GM18909 (cell line): ENCODE measurements around the gene ACTR2.
"Not testable (repeated sequence)": the region's sequence is repeated elsewhere in the genome, so short reads cannot be mapped to it uniquely, and the experiment has no call there.

Experiments used
- ATAC-seq: cut with Tn5 transposase; IDR thresholded peaks from one replicate; pipeline ENCODE4 v1.9.1; 2021; ENCODE audit warnings: mild to moderate bottlenecking; ENCODE audit not compliant: unreplicated experiment, poor library complexity

ACTR2 gene

GRCh38 chr2:65305934-65306333 is 78.3 kb downstream of the ACTR2 start:
- no peak for ATAC-seq

- no peak for ATAC-seq
Measured at GRCh38 chr2:65309699-65310098, 82.1 kb downstream of the ACTR2 start.

DNA sequence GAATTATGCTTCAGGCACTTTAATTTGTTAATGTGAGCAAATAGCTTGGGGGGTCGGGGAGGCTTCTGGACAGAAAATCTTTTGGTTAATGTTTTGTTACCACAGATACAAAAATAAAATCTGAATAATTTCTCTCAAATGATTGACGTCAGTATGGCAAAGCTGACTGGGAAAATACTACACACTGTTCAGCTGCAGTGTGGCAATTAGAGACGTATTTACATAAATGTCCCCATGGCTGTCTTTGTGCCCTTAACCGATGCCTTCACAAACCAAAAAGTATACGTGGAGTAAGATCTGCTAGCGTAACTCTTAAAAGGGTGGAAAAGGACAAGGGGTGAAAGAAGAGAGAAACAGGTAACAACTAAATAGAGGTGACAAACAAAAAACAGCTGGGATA is 83.4 kb downstream of the ACTR2 start:
- ATAC-seq = no peak

- ATAC-seq = no peak
Measured at GRCh38 chr2:65311596-65311995, 84.0 kb downstream of the ACTR2 start.

DNA sequence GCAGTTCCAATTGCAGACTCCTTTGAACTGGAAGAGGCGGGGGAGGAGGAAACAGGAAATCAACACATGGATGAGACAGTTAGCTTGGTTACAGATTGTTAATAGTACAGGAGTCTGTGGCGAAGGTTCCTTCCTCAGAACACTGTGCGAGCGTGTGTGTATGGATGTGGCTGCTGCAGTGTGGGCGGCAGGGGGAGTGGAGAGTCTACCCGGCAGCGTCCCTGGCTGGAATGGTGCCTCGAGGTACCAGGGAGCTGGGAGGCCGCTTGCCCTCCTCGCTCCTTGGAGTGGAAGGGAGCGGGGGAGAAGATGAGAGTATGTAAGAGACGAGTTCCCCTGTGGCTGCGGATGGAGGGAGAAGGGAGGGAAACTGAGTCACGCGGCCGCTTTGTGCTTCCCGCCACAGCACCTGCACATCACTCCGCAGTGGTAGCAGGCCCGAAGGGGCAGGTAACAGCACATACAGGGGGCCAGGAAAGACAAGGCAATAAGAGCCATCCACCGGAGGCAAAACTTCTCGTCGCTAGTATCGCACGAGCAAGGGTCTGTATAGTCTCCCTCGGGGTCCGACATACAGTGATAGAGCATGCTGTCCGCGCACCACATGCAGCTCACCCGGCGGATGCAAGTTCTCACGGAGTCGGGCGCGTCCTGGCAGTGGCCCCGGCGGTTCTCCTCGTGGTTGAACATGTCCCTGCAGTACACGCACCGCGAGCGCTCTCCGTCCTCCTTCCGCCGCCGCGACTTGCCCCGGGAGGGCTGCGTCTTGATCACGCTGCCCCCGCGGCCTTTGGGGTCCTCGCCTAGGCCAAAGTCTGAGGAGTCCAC is 85.7 kb downstream of the ACTR2 start:
- ATAC-seq = no peak

GRCh38 chr2:65313954-65314256 is 86.3 kb downstream of the ACTR2 start:
- ATAC-seq = no peak

- ATAC-seq = no peak
Measured at GRCh38 chr2:65314801-65315441, 87.3 kb downstream of the ACTR2 start.

DNA sequence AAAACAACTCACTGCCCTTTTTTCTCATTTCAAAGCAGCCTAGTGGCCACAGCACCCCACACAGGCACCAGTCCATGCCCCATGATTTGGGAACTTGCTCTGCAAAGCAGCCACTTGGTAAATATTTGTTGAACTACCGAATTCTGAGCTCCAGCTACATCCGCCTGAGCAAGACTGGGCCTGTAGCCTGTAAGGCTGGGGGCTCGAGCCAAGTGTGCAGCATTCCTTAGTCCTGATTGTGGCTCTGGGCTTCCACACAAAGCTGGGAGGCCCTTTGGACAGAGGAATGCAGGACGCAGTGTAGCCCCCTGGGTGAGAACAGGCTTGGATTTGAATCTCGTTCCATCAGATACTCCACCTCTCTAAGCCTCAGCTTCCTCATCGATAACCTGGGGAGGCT is 88.4 kb downstream of the ACTR2 start:
- no peak for ATAC-seq

GRCh38 chr2:65317351-65317750 is 89.7 kb downstream of the ACTR2 start:
- ATAC-seq = not testable (repeated sequence)

DNA sequence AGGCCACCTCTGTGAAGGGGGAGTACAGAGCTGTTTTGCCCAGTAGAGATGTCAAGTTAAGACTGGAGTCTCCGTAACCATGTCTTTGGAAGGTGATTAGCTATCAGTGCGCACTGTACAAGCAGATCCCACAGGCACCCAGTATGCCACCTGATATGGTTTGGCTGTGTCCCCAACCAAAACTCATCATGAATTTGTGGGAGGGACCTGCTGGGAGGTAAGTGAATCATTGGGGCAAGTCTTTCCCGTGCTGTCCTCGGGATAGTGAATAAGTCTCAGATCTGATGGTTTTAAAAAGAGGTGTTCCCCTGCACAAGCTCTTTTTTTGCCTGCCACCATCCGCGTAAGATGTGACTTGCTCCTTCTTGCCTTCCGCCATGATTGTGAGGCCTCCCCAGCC is 90.2 kb downstream of the ACTR2 start:
- ATAC-seq = no peak

- ATAC-seq = no peak
Measured at GRCh38 chr2:65319072-65319673, 91.5 kb downstream of the ACTR2 start.

DNA sequence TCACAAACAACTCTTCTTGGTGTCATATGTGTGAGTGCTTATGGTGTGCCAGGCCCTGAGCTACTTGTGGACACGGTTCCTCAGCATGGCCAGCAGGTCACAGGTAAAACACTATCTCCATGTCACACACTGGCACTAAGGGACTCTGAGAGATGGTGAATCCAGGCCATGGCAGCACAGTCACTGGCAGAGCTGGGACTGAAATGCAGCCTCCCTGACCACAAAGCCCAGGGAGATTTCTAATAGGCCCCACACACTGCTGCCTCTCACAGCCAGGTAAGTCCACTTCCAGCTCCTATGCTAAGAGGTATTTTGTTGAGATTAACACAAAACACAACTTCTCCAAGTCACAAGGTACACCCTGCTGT is 92.0 kb downstream of the ACTR2 start:
- no peak for ATAC-seq

DNA sequence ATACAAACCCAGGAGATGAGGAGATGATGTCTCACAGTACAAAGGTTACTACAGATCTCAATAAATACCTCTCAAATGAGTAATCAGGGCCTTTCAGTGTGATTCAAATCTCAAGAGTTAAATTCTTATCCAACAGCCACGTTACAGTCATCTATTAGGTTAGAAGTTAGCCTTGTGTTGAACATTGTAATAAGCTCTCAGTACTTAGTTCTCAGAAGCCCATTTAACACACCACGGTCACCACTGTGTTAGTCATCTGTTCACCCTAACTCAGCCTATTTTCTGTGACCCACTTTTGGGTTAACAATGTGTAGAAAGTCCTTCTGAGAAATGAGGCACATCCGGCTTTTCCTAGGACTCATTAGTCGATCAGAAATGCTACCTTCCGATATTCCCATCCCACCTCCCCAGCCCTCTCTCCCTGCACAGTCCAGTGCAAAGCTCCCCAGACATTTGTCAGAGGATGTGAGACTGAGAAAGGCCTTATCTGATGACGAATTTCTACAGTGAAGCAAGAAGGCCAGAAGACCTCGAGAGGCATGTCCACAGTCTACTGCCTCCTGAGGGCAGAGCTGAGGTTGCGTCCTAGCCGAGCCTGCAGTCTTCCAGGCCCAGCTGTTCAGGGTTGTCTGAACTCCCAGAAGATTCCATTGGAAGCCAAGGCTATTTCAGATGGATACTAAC is 92.6 kb downstream of the ACTR2 start:
- peak; percentile 71 for ATAC-seq
